ENCODE results near the gene BORA.

BORA gene

GRCh38 chr13:72727417-72728289 lies at the start of gene BORA, which contains the start of gene MZT1:
TSS of gene BORA (plus strand) at chr13:72727923. CDS start at chr13:72728941, 1,018 bp downstream.
TSS of gene MZT1 (minus strand) at chr13:72727629. CDS start at chr13:72727602, 27 bp downstream.
- DNase-seq (ENCODE audit: low read depth, low spot score), result peak; percentile 96
- no CpG with 5 or more reads among the region's 71 CpGs for WGBS (ENCODE audit: insufficient coverage, insufficient read length)
- Histone ChIP-seq H3K27ac (ENCODE audit: low read length) (no peak within 1 kb of the TSS), H3K36me3 (ENCODE audit: control insufficient read depth, insufficient read depth, low read length) (no peaks in the 10 kb centered on the region), H3K4me3 (ENCODE audit: low read length) (peak within 1 kb of the TSS; percentile 81; the same call in 1 of the 2 replicates), H3K27me3 (ENCODE audit: control insufficient read depth, insufficient read depth, low read length) (no peaks in the 10 kb centered on the region), H3K4me1 (ENCODE audit: control insufficient read depth, insufficient read depth, low read length) (no peaks in the 10 kb centered on the region), H3K9me3 (ENCODE audit: control insufficient read depth, insufficient read depth, low read length) (no peaks in the 10 kb centered on the region)

- Histone ChIP-seq H3K9me3 (ENCODE audit: control insufficient read depth, insufficient read depth, low read length) (no peaks in the 10 kb centered on the region), H3K27me3 (ENCODE audit: control insufficient read depth, insufficient read depth, low read length) (no peaks in the 10 kb centered on the region), H3K27ac (ENCODE audit: low read length) (no peak overlapping the region), H3K36me3 (ENCODE audit: control insufficient read depth, insufficient read depth, low read length) (no peaks in the 10 kb centered on the region), H3K4me3 (ENCODE audit: low read length) (no peak overlapping the region), H3K4me1 (ENCODE audit: control insufficient read depth, insufficient read depth, low read length) (no peaks in the 10 kb centered on the region)
- WGBS (ENCODE audit: insufficient coverage, insufficient read length), result no CpG with 5 or more reads among the region's 1 CpG
- DNase-seq (ENCODE audit: low read depth, low spot score), result no peak
Measured at GRCh38 chr13:72678312-72678711, 49.4 kb upstream of the BORA start.

- H3K27me3 ChIP-seq (ENCODE audit: control insufficient read depth, insufficient read depth, low read length), result no peaks in the 10 kb centered on the region
- H3K4me1 ChIP-seq (ENCODE audit: control insufficient read depth, insufficient read depth, low read length), result no peaks in the 10 kb centered on the region
- WGBS (ENCODE audit: insufficient coverage, insufficient read length), result no CpG with 5 or more reads among the region's 1 CpG
- H3K27ac ChIP-seq (ENCODE audit: low read length), result no peak overlapping the region
- DNase-seq (ENCODE audit: low read depth, low spot score), result no peak
- no peak overlapping the region for H3K4me3 ChIP-seq (ENCODE audit: low read length)
- no peaks in the 10 kb centered on the region for H3K9me3 ChIP-seq (ENCODE audit: control insufficient read depth, insufficient read depth, low read length)
- H3K36me3 ChIP-seq (ENCODE audit: control insufficient read depth, insufficient read depth, low read length), result no peaks in the 10 kb centered on the region
Measured at GRCh38 chr13:72680353-72680752, 47.4 kb upstream of the BORA start.

GRCh38 chr13:72686766-72687165 lies 41.0 kb upstream of the BORA start:
- no peak overlapping the region for H3K27ac ChIP-seq (ENCODE audit: low read length)
- no peaks in the 10 kb centered on the region for H3K27me3 ChIP-seq (ENCODE audit: control insufficient read depth, insufficient read depth, low read length)
- no peaks in the 10 kb centered on the region for H3K36me3 ChIP-seq (ENCODE audit: control insufficient read depth, insufficient read depth, low read length)
- H3K4me3 ChIP-seq (ENCODE audit: low read length), result no peak overlapping the region
- H3K9me3 ChIP-seq (ENCODE audit: control insufficient read depth, insufficient read depth, low read length), result no peaks in the 10 kb centered on the region
- DNase-seq (ENCODE audit: low read depth, low spot score), result no peak
- no CpG with 5 or more reads among the region's 3 CpGs for WGBS (ENCODE audit: insufficient coverage, insufficient read length)
- H3K4me1 ChIP-seq (ENCODE audit: control insufficient read depth, insufficient read depth, low read length), result no peaks in the 10 kb centered on the region

- DNase-seq (ENCODE audit: low read depth, low spot score), result no peak
- no peak overlapping the region for H3K27ac ChIP-seq (ENCODE audit: low read length)
Measured at GRCh38 chr13:72689181-72689696, 38.5 kb upstream of the BORA start.

GRCh38 chr13:72692884-72693514 lies 34.7 kb upstream of the BORA start:
- H3K36me3 ChIP-seq (ENCODE audit: control insufficient read depth, insufficient read depth, low read length), result no peaks in the 10 kb centered on the region
- no CpG with 5 or more reads among the region's 5 CpGs for WGBS (ENCODE audit: insufficient coverage, insufficient read length)
- no peak for DNase-seq (ENCODE audit: low read depth, low spot score)
- no peak overlapping the region for H3K4me3 ChIP-seq (ENCODE audit: low read length)
- H3K27me3 ChIP-seq (ENCODE audit: control insufficient read depth, insufficient read depth, low read length), result no peaks in the 10 kb centered on the region
- H3K27ac ChIP-seq (ENCODE audit: low read length), result no peak overlapping the region
- H3K9me3 ChIP-seq (ENCODE audit: control insufficient read depth, insufficient read depth, low read length), result no peaks in the 10 kb centered on the region
- no peaks in the 10 kb centered on the region for H3K4me1 ChIP-seq (ENCODE audit: control insufficient read depth, insufficient read depth, low read length)

More at GRCh38 chr13:72689181-72689696, 38.5 kb upstream of the BORA start:
- H3K4me3 ChIP-seq (ENCODE audit: low read length), result no peak overlapping the region
- H3K27me3 ChIP-seq (ENCODE audit: control insufficient read depth, insufficient read depth, low read length), result no peaks in the 10 kb centered on the region
- no peaks in the 10 kb centered on the region for H3K9me3 ChIP-seq (ENCODE audit: control insufficient read depth, insufficient read depth, low read length)
- H3K36me3 ChIP-seq (ENCODE audit: control insufficient read depth, insufficient read depth, low read length), result no peaks in the 10 kb centered on the region
- H3K4me1 ChIP-seq (ENCODE audit: control insufficient read depth, insufficient read depth, low read length), result no peaks in the 10 kb centered on the region

GRCh38 chr13:72693832-72694231 lies 33.9 kb upstream of the BORA start:
- Histone ChIP-seq H3K36me3 (ENCODE audit: control insufficient read depth, insufficient read depth, low read length) (no peaks in the 10 kb centered on the region), H3K27me3 (ENCODE audit: control insufficient read depth, insufficient read depth, low read length) (no peaks in the 10 kb centered on the region), H3K4me1 (ENCODE audit: control insufficient read depth, insufficient read depth, low read length) (no peaks in the 10 kb centered on the region), H3K4me3 (ENCODE audit: low read length) (no peak overlapping the region), H3K9me3 (ENCODE audit: control insufficient read depth, insufficient read depth, low read length) (no peaks in the 10 kb centered on the region), H3K27ac (ENCODE audit: low read length) (no peak overlapping the region)
- DNase-seq (ENCODE audit: low read depth, low spot score), result no peak
- WGBS (ENCODE audit: insufficient coverage, insufficient read length), result no CpG with 5 or more reads among the region's 5 CpGs

- DNase-seq (ENCODE audit: low read depth, low spot score), result no peak
- WGBS (ENCODE audit: insufficient coverage, insufficient read length), result no CpG with 5 or more reads among the region's 8 CpGs
- Histone ChIP-seq H3K4me3 (ENCODE audit: low read length) (no peak overlapping the region), H3K36me3 (ENCODE audit: control insufficient read depth, insufficient read depth, low read length) (no peaks in the 10 kb centered on the region), H3K9me3 (ENCODE audit: control insufficient read depth, insufficient read depth, low read length) (no peaks in the 10 kb centered on the region), H3K27me3 (ENCODE audit: control insufficient read depth, insufficient read depth, low read length) (no peaks in the 10 kb centered on the region), H3K27ac (ENCODE audit: low read length) (no peak overlapping the region), H3K4me1 (ENCODE audit: control insufficient read depth, insufficient read depth, low read length) (no peaks in the 10 kb centered on the region)
Measured at GRCh38 chr13:72694314-72694713, 33.4 kb upstream of the BORA start.

GRCh38 chr13:72696579-72696978 lies 31.1 kb upstream of the BORA start:
- DNase-seq (ENCODE audit: low read depth, low spot score), result no peak
- no CpG with 5 or more reads among the region's 1 CpG for WGBS (ENCODE audit: insufficient coverage, insufficient read length)
- Histone ChIP-seq H3K27ac (ENCODE audit: low read length) (no peak overlapping the region), H3K36me3 (ENCODE audit: control insufficient read depth, insufficient read depth, low read length) (no peaks in the 10 kb centered on the region), H3K4me1 (ENCODE audit: control insufficient read depth, insufficient read depth, low read length) (no peaks in the 10 kb centered on the region), H3K4me3 (ENCODE audit: low read length) (no peak overlapping the region), H3K27me3 (ENCODE audit: control insufficient read depth, insufficient read depth, low read length) (no peaks in the 10 kb centered on the region), H3K9me3 (ENCODE audit: control insufficient read depth, insufficient read depth, low read length) (no peaks in the 10 kb centered on the region)

GRCh38 chr13:72698164-72698563 lies 29.6 kb upstream of the BORA start:
- no peak overlapping the region for H3K4me3 ChIP-seq (ENCODE audit: low read length)
- no peak for DNase-seq (ENCODE audit: low read depth, low spot score)
- no peaks in the 10 kb centered on the region for H3K36me3 ChIP-seq (ENCODE audit: control insufficient read depth, insufficient read depth, low read length)
- H3K9me3 ChIP-seq (ENCODE audit: control insufficient read depth, insufficient read depth, low read length), result no peaks in the 10 kb centered on the region
- no peaks in the 10 kb centered on the region for H3K27me3 ChIP-seq (ENCODE audit: control insufficient read depth, insufficient read depth, low read length)
- no peaks in the 10 kb centered on the region for H3K4me1 ChIP-seq (ENCODE audit: control insufficient read depth, insufficient read depth, low read length)
- H3K27ac ChIP-seq (ENCODE audit: low read length), result no peak overlapping the region
- no CpG with 5 or more reads among the region's 2 CpGs for WGBS (ENCODE audit: insufficient coverage, insufficient read length)

All from iPS DF 6.9 (cell line).